GM19025 (cell line): Measurements from ENCODE around the gene TMSB10.
"Not testable (repeated sequence)": the region's sequence is repeated elsewhere in the genome, so short reads cannot be mapped to it uniquely, and the experiment has no call there.

ENCODE experiments used
- ATAC-seq: cut with Tn5 transposase; IDR thresholded peaks from one replicate; pipeline ENCODE4 v1.9.1; 2021; ENCODE audit warnings: mild to moderate bottlenecking, low read depth, moderate library complexity; ENCODE audit not compliant: unreplicated experiment

Gene TMSB10

GRCh38 chr2:84925724-84926376, 20.4 kb downstream of the TMSB10 start:
- ATAC-seq = peak; percentile 69

GRCh38 chr2:84927275-84927627, 21.8 kb downstream of the TMSB10 start:
- no peak for ATAC-seq

GRCh38 chr2:84931384-84931821, 25.9 kb downstream of the TMSB10 start:
- ATAC-seq = peak; percentile 59

- ATAC-seq = no peak
Observed at GRCh38 chr2:84938194-84938879, 32.9 kb downstream of the TMSB10 start.

DNA sequence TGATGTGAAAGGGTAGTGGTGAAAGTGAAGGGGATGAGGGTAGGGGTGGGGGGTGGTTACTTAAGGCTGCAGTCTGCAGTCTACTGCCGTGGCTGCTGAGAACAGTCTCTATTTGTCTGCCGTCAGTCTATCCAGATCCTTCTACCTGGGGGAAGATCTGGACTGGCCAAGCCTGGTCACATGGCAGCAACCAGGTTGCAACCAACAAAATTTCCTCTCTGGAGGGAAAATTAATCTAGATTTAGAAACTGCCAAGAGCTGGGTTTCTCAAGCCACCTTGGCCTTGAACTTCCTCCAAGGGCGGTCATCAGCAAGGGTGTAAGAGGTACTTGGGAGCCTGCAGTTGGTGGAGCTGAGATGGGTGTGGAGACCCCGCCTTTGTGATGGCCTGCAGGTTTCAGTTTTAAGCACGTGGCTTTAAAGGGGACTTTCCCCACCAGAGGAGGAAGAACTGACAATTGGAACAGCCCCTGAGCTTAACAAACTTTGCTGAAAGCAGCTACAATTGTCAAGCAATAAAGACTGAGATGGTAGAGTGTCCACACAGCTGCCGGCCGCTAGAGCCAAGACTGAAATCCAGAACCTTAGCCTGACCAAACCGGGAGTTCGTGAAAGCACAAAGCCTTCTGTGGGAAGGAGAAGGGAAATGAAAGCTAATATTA, 34.1 kb downstream of the TMSB10 start:
- peak; percentile 85 for ATAC-seq

GRCh38 chr2:84940088-84940470, 34.6 kb downstream of the TMSB10 start:
- ATAC-seq = peak; percentile 4

- no peak for ATAC-seq
Observed at GRCh38 chr2:84940831-84941412, 35.5 kb downstream of the TMSB10 start.

- ATAC-seq = no peak
Observed at GRCh38 chr2:84942166-84942565, 36.7 kb downstream of the TMSB10 start.

DNA sequence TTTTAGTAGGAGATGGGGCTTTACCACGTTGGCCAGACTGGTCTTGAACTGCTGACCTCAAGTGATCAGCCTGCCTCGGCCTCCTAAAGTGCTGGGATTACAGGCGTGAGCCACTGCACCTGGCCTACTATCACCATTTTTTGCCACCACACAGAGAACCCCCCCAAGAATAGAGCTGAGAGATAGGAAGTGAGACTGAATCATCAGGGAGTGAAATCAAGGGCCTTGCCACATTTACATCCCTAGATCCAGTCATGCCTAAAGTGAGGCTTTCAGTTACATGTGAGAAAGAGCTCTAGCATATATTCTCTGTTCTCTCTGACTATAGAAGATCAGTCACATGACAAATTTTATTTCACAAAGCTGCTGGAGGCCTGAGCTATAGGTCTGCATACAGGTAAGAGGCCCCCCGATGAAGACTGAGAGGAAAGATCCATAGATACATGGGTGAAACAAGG, 37.5 kb downstream of the TMSB10 start:
- no peak for ATAC-seq

DNA sequence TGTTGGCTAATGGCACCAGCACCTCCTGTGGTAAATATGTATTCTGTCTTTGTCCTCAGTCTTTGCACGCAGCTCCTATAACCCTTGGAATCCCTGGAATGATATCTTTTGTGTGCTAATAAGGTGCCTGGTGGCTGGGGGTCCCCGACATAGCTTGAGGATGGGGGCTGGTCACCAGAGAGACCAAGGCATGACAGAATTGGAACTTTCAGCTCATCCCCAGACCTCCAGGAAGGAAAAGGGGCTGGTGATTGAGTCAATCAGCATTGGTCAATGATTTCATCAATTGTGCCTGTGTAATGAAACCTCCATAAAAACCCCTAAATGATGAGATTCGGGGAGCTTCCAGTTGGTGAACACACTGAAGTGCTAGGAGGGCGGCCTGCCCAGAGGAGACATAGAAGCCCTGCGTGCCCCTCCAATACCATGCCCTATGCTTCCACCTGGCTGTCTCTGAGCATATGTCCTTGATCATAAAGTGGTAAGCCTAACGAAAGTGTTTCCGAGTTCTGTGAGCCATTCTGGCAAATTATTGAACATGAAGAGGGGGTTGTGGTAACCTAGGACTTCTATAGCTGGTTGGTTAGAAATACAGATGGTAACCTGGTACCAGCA, 38.9 kb downstream of the TMSB10 start:
- ATAC-seq = no peak

DNA sequence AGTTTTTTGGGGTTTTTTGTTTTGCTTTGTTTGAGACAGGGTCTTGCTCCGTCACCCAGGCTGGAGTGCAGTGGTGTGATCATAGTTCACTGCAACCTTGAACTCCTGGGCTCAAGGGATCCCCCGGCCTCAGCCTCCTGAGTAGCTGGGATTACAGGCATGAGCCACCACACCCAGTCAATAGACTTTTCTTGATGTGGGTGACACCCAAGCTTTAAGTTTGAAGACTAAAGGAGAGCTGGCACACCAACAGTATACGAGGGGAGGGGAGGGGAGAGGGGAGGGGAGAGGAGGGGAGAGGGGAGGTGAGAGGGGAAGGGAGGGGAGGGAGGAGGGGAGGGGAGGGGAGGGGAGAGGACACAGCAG, 40.4 kb downstream of the TMSB10 start:
- ATAC-seq = not testable (repeated sequence)

DNA sequence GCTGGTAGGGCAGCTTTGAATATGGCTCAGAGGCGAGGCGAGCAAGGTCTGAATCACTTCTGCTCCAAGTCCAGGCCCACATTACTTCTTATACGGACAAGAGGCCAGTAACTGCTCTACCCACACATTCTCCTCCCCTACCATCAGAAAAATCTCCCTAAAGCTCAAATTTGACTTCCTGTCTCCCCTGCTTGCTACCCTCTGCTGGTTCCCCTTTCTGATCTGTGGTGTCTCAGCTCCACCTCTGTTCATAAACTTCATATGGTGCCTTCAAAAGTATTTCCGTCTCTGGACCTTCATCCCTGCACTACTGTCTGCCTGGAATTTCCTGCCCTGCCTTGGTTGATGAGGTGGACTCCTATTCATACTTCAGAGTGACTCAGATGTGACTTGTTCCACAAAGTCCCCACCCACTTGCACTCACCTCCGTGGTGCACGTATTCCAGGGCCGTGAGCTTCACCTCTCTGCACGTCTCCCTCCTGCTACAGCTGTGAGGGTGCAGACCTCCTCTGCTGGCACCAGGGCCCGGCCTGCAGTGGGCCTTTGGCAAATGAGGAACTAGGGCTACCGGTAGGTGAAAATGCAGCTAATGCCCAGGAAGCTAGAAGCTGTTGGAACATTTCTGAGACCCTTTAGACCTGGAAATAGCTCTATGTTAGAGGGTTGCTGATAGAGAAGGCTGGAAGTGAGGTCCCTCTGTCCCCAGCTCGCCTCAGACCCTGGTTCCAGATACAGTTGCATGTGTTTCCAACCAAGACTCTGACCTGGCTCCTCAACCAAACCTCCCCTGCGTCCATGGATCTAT, 41.0 kb downstream of the TMSB10 start:
- ATAC-seq = peak; percentile 66

GRCh38 chr2:84947010-84947593, 41.6 kb downstream of the TMSB10 start:
- ATAC-seq = no peak

- no peak for ATAC-seq
Observed at GRCh38 chr2:84953535-84953934, 48.1 kb downstream of the TMSB10 start.

- no peak for ATAC-seq
Observed at GRCh38 chr2:84954329-84954728, 48.9 kb downstream of the TMSB10 start.
